SK-N-SH treated with all-trans-retinoic acid at 6 μM for 48 hours (cell line): ENCODE results near the gene NDC80.
A peak's percentile ranks its signal among the peaks of the same experiment; 100 is the strongest.

Experiments used
- ATAC-seq: fragments of 200-7000 bp; cut with Tn5 transposase; 3 replicates; pipeline ENCODE4 v1.9.1; 2020; ENCODE audit warnings: mild to moderate bottlenecking, moderate library complexity
- ARNTL ChIP-seq: fragments of 450-650 bp; formaldehyde crosslinking; IDR thresholded peaks from 2 replicates; pipeline ENCODE4 v1.5.0; 2020; ENCODE audit warnings: low read depth, mild to moderate bottlenecking, moderate library complexity, borderline replicate concordance
- BACH2 ChIP-seq: fragments of 250-450 bp; sonication (Bioruptor Pico); IDR thresholded peaks from 2 replicates; pipeline ENCODE4 v1.9.0; 2021; ENCODE audit warnings: mild to moderate bottlenecking, borderline replicate concordance
- CSDC2 ChIP-seq: fragments of 250-450 bp; sonication (Bioruptor Pico); IDR thresholded peaks from 2 replicates; pipeline ENCODE4 v1.5.0; 2020; ENCODE audit warnings: mild to moderate bottlenecking, moderate library complexity
- CSRNP3 ChIP-seq: fragments of 250-450 bp; sonication (Bioruptor Pico); IDR thresholded peaks from 2 replicates; pipeline ENCODE4 v1.5.1; 2021; ENCODE audit warnings: mild to moderate bottlenecking, moderate library complexity
- ESRRG ChIP-seq: fragments of 250-450 bp; sonication (Bioruptor Pico); IDR thresholded peaks from 2 replicates; pipeline ENCODE4 v1.6.1; 2021; ENCODE audit warnings: mild to moderate bottlenecking
- GLIS3 ChIP-seq: fragments of 250-450 bp; sonication (Bioruptor Pico); IDR thresholded peaks from 2 replicates; pipeline ENCODE4 v1.5.0; 2020; ENCODE audit warnings: mild to moderate bottlenecking, moderate library complexity
- ISL1 ChIP-seq: fragments of 250-450 bp; sonication (Bioruptor Pico); IDR thresholded peaks from 2 replicates; pipeline ENCODE4 v2.1.2; 2022; ENCODE audit warnings: mild to moderate bottlenecking, moderate library complexity
- OSR1 ChIP-seq: fragments of 250-450 bp; sonication (Bioruptor Pico); IDR thresholded peaks from 2 replicates; pipeline ENCODE4 v1.8.0; 2022; ENCODE audit warnings: moderate library complexity, mild to moderate bottlenecking, inconsistent platforms
- RARB ChIP-seq: fragments of 250-450 bp; sonication (Bioruptor Pico); IDR thresholded peaks from 2 replicates; pipeline ENCODE4 v1.8.0; 2021; ENCODE audit warnings: mild to moderate bottlenecking, moderate library complexity
- SNAI2 ChIP-seq: fragments of 250-450 bp; sonication (Bioruptor Pico); IDR thresholded peaks from 2 replicates; pipeline ENCODE4 v1.5.0; 2020; ENCODE audit warnings: mild to moderate bottlenecking, moderate library complexity
- TOX ChIP-seq: fragments of 250-450 bp; sonication (Bioruptor Pico); IDR thresholded peaks from 2 replicates; pipeline ENCODE4 v1.8.0; 2021; ENCODE audit warnings: mild to moderate bottlenecking, moderate library complexity, borderline replicate concordance
- ZC3H10 ChIP-seq: fragments of 250-450 bp; sonication (Bioruptor Pico); IDR thresholded peaks from 2 replicates; pipeline ENCODE4 v1.5.1; 2021; ENCODE audit warnings: mild to moderate bottlenecking, moderate library complexity
- ZFP3 ChIP-seq: fragments of 250-450 bp; sonication (Bioruptor Pico); IDR thresholded peaks from 2 replicates; pipeline ENCODE4 v1.5.0; 2020; ENCODE audit warnings: mild to moderate bottlenecking, moderate library complexity
- ZFP30 ChIP-seq: fragments of 450-650 bp; formaldehyde crosslinking; IDR thresholded peaks from 2 replicates; pipeline ENCODE4 v1.5.0; 2022; ENCODE audit warnings: mild to moderate bottlenecking, moderate library complexity
- ZNF565 ChIP-seq: fragments of 450-650 bp; formaldehyde crosslinking; conservative IDR thresholded peaks from 2 replicates; pipeline ENCODE4 v1.5.0; 2020; ENCODE audit warnings: low read depth, mild to moderate bottlenecking, moderate library complexity
- ZNF70 ChIP-seq: fragments of 450-650 bp; formaldehyde crosslinking; IDR thresholded peaks from 2 replicates; pipeline ENCODE4 v1.5.0; 2020; ENCODE audit warnings: mild to moderate bottlenecking, moderate library complexity
- ZNF8 ChIP-seq: fragments of 450-650 bp; formaldehyde crosslinking; IDR thresholded peaks from 2 replicates; pipeline ENCODE4 v1.5.0; 2020; ENCODE audit warnings: mild to moderate bottlenecking, moderate library complexity
- TF ChIP-seq, protein P1 (sequence below): fragments of 250-450 bp; sonication (Bioruptor Pico); IDR thresholded peaks from 2 replicates; pipeline ENCODE4 v1.8.0; 2021; ENCODE audit warnings: low read depth, mild to moderate bottlenecking, moderate library complexity, borderline replicate concordance
- TF ChIP-seq, protein P2 (sequence below): fragments of 250-450 bp; sonication (Bioruptor Pico); IDR thresholded peaks from 2 replicates; pipeline ENCODE4 v1.5.1; 2020; ENCODE audit warnings: low read depth, mild to moderate bottlenecking, moderate library complexity
- TF ChIP-seq, protein P3 (sequence below): fragments of 250-450 bp; sonication (Bioruptor Pico); IDR thresholded peaks from 2 replicates; pipeline ENCODE4 v1.5.0; 2020; ENCODE audit warnings: mild to moderate bottlenecking, moderate library complexity

NDC80 gene

GRCh38 chr18:2569338-2570207, 1.8 kb upstream of the NDC80 start (continued):
- no peak for TF ChIP-seq CSRNP3 (CRISPR knock-in tag)

DNA sequence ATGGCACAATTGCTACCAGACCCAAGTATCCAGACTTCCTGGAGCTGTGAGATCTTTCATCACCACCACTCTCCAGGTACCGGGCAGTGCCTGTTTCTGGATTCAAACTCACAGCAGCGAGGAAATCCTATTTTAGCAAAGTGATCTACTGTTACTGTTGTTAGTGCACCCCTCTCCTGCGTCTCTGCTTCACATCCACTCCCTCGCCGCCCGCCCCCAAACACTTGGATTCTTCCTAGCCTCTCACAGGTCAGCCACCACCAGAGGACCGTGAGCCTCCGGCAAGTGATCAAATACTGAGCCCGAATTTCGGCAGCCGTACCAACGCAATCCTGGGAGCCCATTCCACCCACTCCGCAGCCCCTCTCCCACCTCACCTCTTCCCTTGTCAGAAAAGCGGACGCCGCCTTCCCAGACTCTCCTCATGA, 571 bp upstream of the NDC80 start:
- ATAC-seq = peak; percentile 85
- TF ChIP-seq ZFP30 = no peak
- TF ChIP-seq, protein P1, sequence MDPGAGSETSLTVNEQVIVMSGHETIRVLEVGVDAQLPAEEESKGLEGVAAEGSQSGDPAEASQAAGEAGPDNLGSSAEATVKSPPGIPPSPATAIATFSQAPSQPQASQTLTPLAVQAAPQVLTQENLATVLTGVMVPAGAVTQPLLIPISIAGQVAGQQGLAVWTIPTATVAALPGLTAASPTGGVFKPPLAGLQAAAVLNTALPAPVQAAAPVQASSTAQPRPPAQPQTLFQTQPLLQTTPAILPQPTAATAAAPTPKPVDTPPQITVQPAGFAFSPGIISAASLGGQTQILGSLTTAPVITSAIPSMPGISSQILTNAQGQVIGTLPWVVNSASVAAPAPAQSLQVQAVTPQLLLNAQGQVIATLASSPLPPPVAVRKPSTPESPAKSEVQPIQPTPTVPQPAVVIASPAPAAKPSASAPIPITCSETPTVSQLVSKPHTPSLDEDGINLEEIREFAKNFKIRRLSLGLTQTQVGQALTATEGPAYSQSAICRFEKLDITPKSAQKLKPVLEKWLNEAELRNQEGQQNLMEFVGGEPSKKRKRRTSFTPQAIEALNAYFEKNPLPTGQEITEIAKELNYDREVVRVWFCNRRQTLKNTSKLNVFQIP = no peak
- no peak for TF ChIP-seq RARB (CRISPR knock-in tag)
- TF ChIP-seq ZNF70 (CRISPR knock-in tag) = no peak
- no peak for TF ChIP-seq SNAI2
- no peak for TF ChIP-seq CSRNP3 (CRISPR knock-in tag)
- TF ChIP-seq, protein P2, sequence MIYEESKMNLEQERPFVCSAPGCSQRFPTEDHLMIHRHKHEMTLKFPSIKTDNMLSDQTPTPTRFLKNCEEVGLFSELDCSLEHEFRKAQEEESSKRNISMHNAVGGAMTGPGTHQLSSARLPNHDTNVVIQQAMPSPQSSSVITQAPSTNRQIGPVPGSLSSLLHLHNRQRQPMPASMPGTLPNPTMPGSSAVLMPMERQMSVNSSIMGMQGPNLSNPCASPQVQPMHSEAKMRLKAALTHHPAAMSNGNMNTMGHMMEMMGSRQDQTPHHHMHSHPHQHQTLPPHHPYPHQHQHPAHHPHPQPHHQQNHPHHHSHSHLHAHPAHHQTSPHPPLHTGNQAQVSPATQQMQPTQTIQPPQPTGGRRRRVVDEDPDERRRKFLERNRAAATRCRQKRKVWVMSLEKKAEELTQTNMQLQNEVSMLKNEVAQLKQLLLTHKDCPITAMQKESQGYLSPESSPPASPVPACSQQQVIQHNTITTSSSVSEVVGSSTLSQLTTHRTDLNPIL (CRISPR knock-in tag) = no peak

DNA sequence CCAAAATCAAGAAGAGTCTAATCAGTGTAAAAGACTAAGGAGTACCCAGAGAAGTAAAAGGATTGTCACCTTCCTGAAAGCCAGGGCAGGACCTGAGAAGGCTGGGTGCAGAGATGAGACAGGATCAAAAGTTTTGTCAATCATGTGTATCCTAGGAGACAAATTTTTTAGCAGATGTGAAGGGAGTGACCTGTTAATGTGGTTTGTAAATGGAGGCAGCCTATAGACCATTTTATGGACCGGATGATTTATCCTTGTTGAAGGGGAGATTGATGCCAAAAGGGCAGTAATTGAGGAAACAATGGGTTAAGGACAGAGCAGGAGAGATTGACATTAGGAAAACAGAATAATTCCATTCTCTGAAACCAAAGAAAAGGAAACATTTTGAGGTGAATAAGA, 813 bp downstream of the NDC80 start:
- no peak for ATAC-seq
- TF ChIP-seq ZFP30 (no peak), CSDC2 (CRISPR knock-in tag) (no peak), CSRNP3 (CRISPR knock-in tag) (no peak), ZNF70 (CRISPR knock-in tag) (no peak), GLIS3 (no peak), ARNTL (CRISPR knock-in tag) (no peak), OSR1 (CRISPR knock-in tag) (no peak), ZFP3 (CRISPR knock-in tag) (no peak), ZNF565 (CRISPR knock-in tag) (no peak), TOX (CRISPR knock-in tag) (no peak), SNAI2 (no peak), ESRRG (no peak), ZNF8 (CRISPR knock-in tag) (no peak), BACH2 (CRISPR knock-in tag) (no peak), ZC3H10 (no peak), ISL1 (CRISPR knock-in tag) (no peak)
- TF ChIP-seq, protein P3, sequence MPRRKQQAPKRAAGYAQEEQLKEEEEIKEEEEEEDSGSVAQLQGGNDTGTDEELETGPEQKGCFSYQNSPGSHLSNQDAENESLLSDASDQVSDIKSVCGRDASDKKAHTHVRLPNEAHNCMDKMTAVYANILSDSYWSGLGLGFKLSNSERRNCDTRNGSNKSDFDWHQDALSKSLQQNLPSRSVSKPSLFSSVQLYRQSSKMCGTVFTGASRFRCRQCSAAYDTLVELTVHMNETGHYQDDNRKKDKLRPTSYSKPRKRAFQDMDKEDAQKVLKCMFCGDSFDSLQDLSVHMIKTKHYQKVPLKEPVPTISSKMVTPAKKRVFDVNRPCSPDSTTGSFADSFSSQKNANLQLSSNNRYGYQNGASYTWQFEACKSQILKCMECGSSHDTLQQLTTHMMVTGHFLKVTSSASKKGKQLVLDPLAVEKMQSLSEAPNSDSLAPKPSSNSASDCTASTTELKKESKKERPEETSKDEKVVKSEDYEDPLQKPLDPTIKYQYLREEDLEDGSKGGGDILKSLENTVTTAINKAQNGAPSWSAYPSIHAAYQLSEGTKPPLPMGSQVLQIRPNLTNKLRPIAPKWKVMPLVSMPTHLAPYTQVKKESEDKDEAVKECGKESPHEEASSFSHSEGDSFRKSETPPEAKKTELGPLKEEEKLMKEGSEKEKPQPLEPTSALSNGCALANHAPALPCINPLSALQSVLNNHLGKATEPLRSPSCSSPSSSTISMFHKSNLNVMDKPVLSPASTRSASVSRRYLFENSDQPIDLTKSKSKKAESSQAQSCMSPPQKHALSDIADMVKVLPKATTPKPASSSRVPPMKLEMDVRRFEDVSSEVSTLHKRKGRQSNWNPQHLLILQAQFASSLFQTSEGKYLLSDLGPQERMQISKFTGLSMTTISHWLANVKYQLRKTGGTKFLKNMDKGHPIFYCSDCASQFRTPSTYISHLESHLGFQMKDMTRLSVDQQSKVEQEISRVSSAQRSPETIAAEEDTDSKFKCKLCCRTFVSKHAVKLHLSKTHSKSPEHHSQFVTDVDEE (CRISPR knock-in tag) = no peak
- TF ChIP-seq, protein P2 (CRISPR knock-in tag) = no peak
